H1 (cell line): ENCODE data around the gene GPANK1. TPM values are rescaled to one million over a fixed set of nuclear protein-coding genes. Genes with fewer than 3 reads are reported as not detected.

Source experiments
- CEBPB ChIP-seq: IDR thresholded peaks from 2 replicates; pipeline ENCODE4 v1.6.1; 2012; ENCODE audit warnings: low read depth, low read length
- EP300 ChIP-seq, 2 experiments: IDR thresholded peaks; 1 replicate in 1 of 2; 2 replicates in 1 of 2; pipeline ENCODE4 v1.6.1; 2011 to 2012; ENCODE audit warnings: low read depth in 2 of 2, low read length in 2 of 2, mild to moderate bottlenecking in 2 of 2, borderline replicate concordance in 1 of 2, inconsistent platforms in 1 of 2, moderate library complexity in 1 of 2
- KDM5A ChIP-seq: fragments of 200-600 bp; IDR thresholded peaks from 2 replicates; pipeline ENCODE4 v1.7.1; 2012; ENCODE audit warnings: mild to moderate bottlenecking, low read length, inconsistent platforms, mixed read lengths
- POLR2A ChIP-seq, 2 experiments: IDR thresholded peaks; 1 replicate in 1 of 2; 2 replicates in 1 of 2; pipeline ENCODE4 v1.6.1; 2011; ENCODE audit warnings: low read depth in 2 of 2, low read length in 2 of 2, mild to moderate bottlenecking in 2 of 2; ENCODE audit errors: control extremely low read depth in 1 of 2
- POLR2AphosphoS5 ChIP-seq: IDR thresholded peaks from 2 replicates; pipeline ENCODE4 v1.6.1; 2011; ENCODE audit warnings: low read depth, low read length
- RNF2 ChIP-seq: fragments of 200-900, 300-1000 bp; sonication (generic); IDR thresholded peaks from 2 replicates; pipeline ENCODE4 v1.7.1; 2016; ENCODE audit warnings: borderline replicate concordance, low read depth, mild to moderate bottlenecking, antibody characterized with exemption, low read length; ENCODE audit not compliant: poor library complexity, severe bottlenecking; ENCODE audit errors: missing control alignments
- SIRT6 ChIP-seq: IDR thresholded peaks from one replicate; pipeline ENCODE4 v1.7.1; 2012; ENCODE audit warnings: low read length, inconsistent platforms
- USF2 ChIP-seq: IDR thresholded peaks from 2 replicates; pipeline ENCODE4 v1.6.1; 2011; ENCODE audit warnings: low read length, improper control_type of control experiment
- polyA plus RNA-seq, 7 experiments: library from polyadenylated mRNA; depleted of rRNA in 3 of 7; stranded (reverse) in 5 of 7; unstranded in 2 of 7; fragments of >200 nt in 5 of 7; fragments of 200-250 nt in 2 of 7; gene quantifications; 1 replicate in 5 of 7; 2 replicates in 1 of 7; 4 replicates in 1 of 7; pipeline versions ENCODE4 v1.2.1 to v1.2.3, GENCODE V29; 2011 to 2013; ENCODE audit warnings: missing spikeins in 2 of 7, mixed read lengths in 2 of 7
- total RNA-seq: library from RNA; stranded (reverse); fragmentation: NEBNext Ultra II Directional; extraction: Animal tissue kit (Norgen Biotek cat#: 25700); gene quantifications from 2 replicates; pipeline ENCODE4 v1.2.1, GENCODE V29; 2021

GPANK1 gene
- total and polyA plus RNA-seq, 2 of the 8 experiments (the other 6 are each of a cell fraction or from before 2014, with no cell fraction given) = 24.5 to 30.2 TPM

- TF ChIP-seq RNF2 = no peak
- TF ChIP-seq KDM5A = no peak
- no peak for TF ChIP-seq USF2
- no peak for TF ChIP-seq CEBPB
- TF ChIP-seq POLR2AphosphoS5 = peak; percentile 59; the same call in 1 of the 2 replicates
- no peak for TF ChIP-seq SIRT6
- no peak for TF ChIP-seq EP300 (IDR thresholded peaks at IDR 0.05; ENCODE audit: borderline replicate concordance in 1 of 2, low read depth in 2 of 2, low read length in 2 of 2)
- peak in 1 of 2 experiments; percentile 34; a peak in 1 of 3 replicates for TF ChIP-seq POLR2A (IDR thresholded peaks at IDR 0.05; ENCODE audit: control extremely low read depth in 1 of 2, low read depth in 2 of 2, low read length in 2 of 2)
Measured at GRCh38 chr6:31630177-31630934, 34.4 kb downstream of the GPANK1 start (continued).
